ENCODE measurements around the gene AGBL1. TPM values are rescaled to one million over a fixed set of nuclear protein-coding genes. Genes with fewer than 3 reads are reported as not detected.

Gene AGBL1
- polyA plus RNA-seq, 1 experiment = not detected

DNA sequence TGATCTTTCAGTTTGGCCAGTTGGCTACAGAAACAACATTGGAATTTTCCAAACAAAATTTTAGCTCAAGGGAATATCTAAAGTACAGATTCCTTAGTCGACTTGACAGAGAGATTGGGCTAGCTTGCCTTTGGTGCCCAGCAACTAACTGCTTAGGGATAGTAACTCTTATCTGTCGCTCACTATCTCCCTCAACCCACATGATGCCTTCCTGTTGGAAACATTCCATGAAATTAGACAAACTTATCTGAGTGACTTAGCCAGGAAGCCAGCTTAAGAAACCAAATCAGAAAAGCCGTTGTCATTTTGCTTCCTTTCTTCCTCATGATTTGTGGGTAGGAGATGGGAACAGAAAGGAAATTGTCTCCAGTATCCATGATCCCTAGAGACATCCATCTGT, 791.2 kb downstream of the AGBL1 start:
- Histone ChIP-seq H3K9me3 (ENCODE audit: control insufficient read depth, insufficient read depth, low read length) (peaks cover 2% of the 10 kb centered on the region; the same call in 1 of the 2 replicates), H3K4me3 (ENCODE audit: low read depth, low read length) (no peak overlapping the region), H3K27ac (ENCODE audit: low read depth, low read length) (no peak overlapping the region), H3K27me3 (ENCODE audit: control insufficient read depth, insufficient read depth, low read length) (no peaks in the 10 kb centered on the region)
- ChIA-PET POLR2A (no interaction called here), CTCF (no interaction called here)
- DNase-seq (ENCODE audit: low read depth, low spot score) = no peak
- TF ChIP-seq, protein P1, sequence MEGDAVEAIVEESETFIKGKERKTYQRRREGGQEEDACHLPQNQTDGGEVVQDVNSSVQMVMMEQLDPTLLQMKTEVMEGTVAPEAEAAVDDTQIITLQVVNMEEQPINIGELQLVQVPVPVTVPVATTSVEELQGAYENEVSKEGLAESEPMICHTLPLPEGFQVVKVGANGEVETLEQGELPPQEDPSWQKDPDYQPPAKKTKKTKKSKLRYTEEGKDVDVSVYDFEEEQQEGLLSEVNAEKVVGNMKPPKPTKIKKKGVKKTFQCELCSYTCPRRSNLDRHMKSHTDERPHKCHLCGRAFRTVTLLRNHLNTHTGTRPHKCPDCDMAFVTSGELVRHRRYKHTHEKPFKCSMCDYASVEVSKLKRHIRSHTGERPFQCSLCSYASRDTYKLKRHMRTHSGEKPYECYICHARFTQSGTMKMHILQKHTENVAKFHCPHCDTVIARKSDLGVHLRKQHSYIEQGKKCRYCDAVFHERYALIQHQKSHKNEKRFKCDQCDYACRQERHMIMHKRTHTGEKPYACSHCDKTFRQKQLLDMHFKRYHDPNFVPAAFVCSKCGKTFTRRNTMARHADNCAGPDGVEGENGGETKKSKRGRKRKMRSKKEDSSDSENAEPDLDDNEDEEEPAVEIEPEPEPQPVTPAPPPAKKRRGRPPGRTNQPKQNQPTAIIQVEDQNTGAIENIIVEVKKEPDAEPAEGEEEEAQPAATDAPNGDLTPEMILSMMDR (IDR thresholded peaks at IDR 0.05; ENCODE audit: low read depth, low read length) = no peak

DNA sequence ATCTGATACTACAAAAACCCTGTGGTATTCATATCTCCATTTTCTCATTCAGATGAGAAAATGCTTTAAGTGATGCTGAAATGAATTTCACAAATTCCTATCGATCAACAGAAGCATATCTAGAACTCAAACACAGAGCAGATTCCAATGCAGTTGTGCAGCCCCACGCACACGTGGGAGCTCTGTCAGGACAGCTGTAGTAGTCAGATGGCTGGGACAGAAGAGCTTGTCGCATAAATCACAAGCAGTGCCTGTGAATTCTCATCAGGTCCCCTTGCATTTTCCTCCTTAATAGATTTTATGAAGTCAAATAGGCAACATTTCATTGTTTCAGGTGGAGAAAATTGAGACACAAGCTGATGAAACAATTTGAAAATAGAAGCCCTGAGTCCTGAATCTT, 792.3 kb downstream of the AGBL1 start:
- TF ChIP-seq, protein P1 (IDR thresholded peaks at IDR 0.05; ENCODE audit: low read depth, low read length) = no peak
- no peak for DNase-seq (ENCODE audit: low read depth, low spot score)
- ChIA-PET POLR2A (no interaction called here), CTCF (no interaction called here)
- Histone ChIP-seq H3K27ac (ENCODE audit: low read depth, low read length) (no peak overlapping the region), H3K4me3 (ENCODE audit: low read depth, low read length) (no peak overlapping the region), H3K9me3 (ENCODE audit: control insufficient read depth, insufficient read depth, low read length) (peaks cover 2% of the 10 kb centered on the region; the same call in 1 of the 2 replicates), H3K27me3 (ENCODE audit: control insufficient read depth, insufficient read depth, low read length) (no peaks in the 10 kb centered on the region)

DNA sequence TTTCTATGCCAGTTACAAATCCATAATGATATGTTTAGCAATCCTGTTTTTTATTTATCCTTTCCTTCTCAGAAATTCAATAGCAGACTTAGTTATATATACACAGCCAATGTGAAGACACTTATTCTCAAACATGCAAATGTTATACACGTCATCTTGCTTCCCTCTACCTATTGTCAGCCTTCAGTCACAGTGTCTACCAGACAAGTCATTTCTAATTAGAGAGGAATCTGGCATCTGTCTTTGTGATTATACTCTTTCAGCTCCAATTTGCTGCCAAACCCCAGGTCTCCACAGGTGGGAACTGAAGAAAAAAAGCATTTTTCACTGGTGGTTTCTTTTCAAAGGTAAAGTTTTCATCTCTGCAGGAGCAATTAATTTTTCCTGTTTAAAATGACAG, 793.1 kb downstream of the AGBL1 start:
- no peak overlapping the region for H3K4me3 ChIP-seq (ENCODE audit: low read depth, low read length)
- H3K27me3 ChIP-seq (ENCODE audit: control insufficient read depth, insufficient read depth, low read length) = no peaks in the 10 kb centered on the region
- H3K9me3 ChIP-seq (ENCODE audit: control insufficient read depth, insufficient read depth, low read length) = peaks cover 2% of the 10 kb centered on the region; the same call in 1 of the 2 replicates
- TF ChIP-seq, protein P1 (IDR thresholded peaks at IDR 0.05; ENCODE audit: low read depth, low read length) = no peak
- H3K27ac ChIP-seq (ENCODE audit: low read depth, low read length) = no peak overlapping the region
- CTCF ChIA-PET = interaction anchor here (0.5 kb wide), 1 partner anchor 1032 kb away, joined by 3 read pairs; no protein-coding TSS in a partner anchor
- no peak for DNase-seq (ENCODE audit: low read depth, low spot score)
- POLR2A ChIA-PET = no interaction called here

DNA sequence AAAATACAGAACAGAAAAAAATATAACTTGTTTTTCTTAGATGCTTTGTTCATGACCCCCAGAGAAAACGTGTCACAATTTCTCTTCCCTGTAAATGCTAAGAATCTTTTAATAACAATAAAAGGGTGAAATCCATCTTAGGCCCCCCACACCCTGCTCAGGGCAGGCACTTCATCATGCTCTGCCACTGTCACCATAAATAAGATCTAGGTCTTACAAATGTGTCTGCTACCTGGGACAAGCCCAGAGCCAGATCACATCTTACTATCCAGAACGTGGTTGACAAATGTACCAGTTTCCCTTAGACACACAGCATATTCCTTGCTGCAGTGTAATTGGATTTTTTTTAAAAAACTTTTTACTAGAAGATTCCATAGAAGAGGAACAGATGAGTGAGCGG, 795.4 kb downstream of the AGBL1 start:
- no peak overlapping the region for H3K27ac ChIP-seq (ENCODE audit: low read depth, low read length)
- no peaks in the 10 kb centered on the region; the same call in 1 of the 2 replicates for H3K9me3 ChIP-seq (ENCODE audit: control insufficient read depth, insufficient read depth, low read length)
- no peaks in the 10 kb centered on the region for H3K27me3 ChIP-seq (ENCODE audit: control insufficient read depth, insufficient read depth, low read length)
- ChIA-PET POLR2A (no interaction called here), CTCF (no interaction called here)
- H3K4me3 ChIP-seq (ENCODE audit: low read depth, low read length) = no peak overlapping the region
- no peak for DNase-seq (ENCODE audit: low read depth, low spot score)
- TF ChIP-seq, protein P1 (IDR thresholded peaks at IDR 0.05; ENCODE audit: low read depth, low read length) = no peak

DNA sequence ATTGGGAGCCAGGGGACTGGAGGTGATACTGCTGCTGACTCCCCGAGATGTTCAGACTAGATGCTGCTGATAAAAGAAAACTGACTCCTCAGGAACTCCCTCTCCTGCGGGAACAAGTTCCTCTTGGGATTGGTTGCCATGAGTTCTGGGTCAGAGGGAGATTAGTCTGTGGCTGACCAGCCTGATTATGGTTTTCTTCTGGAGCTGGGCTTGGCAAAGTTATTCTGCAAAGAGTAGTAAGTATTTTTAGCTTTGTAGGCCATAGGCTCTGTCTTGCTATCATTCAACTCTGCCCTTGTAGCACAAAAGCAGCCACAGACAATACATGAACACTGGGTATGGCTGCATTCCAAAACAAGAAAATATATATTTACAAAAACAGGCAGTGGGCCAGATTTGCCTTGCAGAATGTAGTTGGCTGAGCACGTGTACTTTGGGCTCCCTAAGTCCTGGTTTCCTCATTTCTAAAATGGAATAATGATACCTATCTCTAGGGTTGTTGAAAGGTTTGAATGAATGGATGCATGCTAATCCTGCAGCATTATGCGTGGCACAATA, 796.8 kb downstream of the AGBL1 start:
- H3K27ac ChIP-seq (ENCODE audit: low read depth, low read length) = no peak overlapping the region
- no peak for DNase-seq (ENCODE audit: low read depth, low spot score)
- H3K9me3 ChIP-seq (ENCODE audit: control insufficient read depth, insufficient read depth, low read length) = no peaks in the 10 kb centered on the region; the same call in 1 of the 2 replicates
- no peak overlapping the region for H3K4me3 ChIP-seq (ENCODE audit: low read depth, low read length)
- TF ChIP-seq, protein P1 (IDR thresholded peaks at IDR 0.05; ENCODE audit: low read depth, low read length) = no peak
- no peaks in the 10 kb centered on the region for H3K27me3 ChIP-seq (ENCODE audit: control insufficient read depth, insufficient read depth, low read length)
- POLR2A ChIA-PET = no interaction called here
- CTCF ChIA-PET = no interaction called here
